DND-41 (cell line): ENCODE results near the gene KLHL6.

Experiments used
- ATAC-seq: fragments of 200-7000 bp; cut with Tn5 transposase; 3 replicates; pipeline ENCODE4 v1.9.1; 2021; ENCODE audit warnings: low read depth; ENCODE audit not compliant: insufficient read depth
- DNase-seq: peaks from one replicate; pipeline ENCODE4 v3.0.0-alpha.2; 2020
- H2AFZ ChIP-seq: 2 replicates; pipeline ENCODE4 v1.6.0; 2012; ENCODE audit warnings: low read depth, low read length
- H3K27ac ChIP-seq: 2 replicates; pipeline ENCODE4 v1.5.1; 2012; ENCODE audit warnings: low read length, inconsistent platforms
- H3K27me3 ChIP-seq: fragments of 200-600 bp; sonication (generic); 2 replicates; pipeline ENCODE4 v1.6.0; 2012; ENCODE audit warnings: low read length, mild to moderate bottlenecking, inconsistent platforms; ENCODE audit not compliant: insufficient read depth, poor library complexity
- H3K36me3 ChIP-seq: 2 replicates; pipeline ENCODE4 v1.5.1; 2012; ENCODE audit warnings: low read length, inconsistent platforms; ENCODE audit not compliant: insufficient read depth
- H3K4me1 ChIP-seq: 2 replicates; pipeline ENCODE4 v1.5.1; 2012; ENCODE audit warnings: mild to moderate bottlenecking, low read length; ENCODE audit not compliant: insufficient read depth
- H3K4me2 ChIP-seq: 2 replicates; pipeline ENCODE4 v1.6.0; 2012; ENCODE audit warnings: mild to moderate bottlenecking, moderate library complexity, low read length, inconsistent platforms; ENCODE audit not compliant: insufficient read depth
- H3K4me3 ChIP-seq, 2 experiments: fragments of 200-600 bp in 1 of 2; shearing (Covaris generic) in 1 of 2; 2 replicates each; pipeline ENCODE4 v1.5.1; 2012 to 2016; ENCODE audit warnings: inconsistent platforms in 2 of 2, low read length in 2 of 2, mild to moderate bottlenecking in 2 of 2, low read depth in 1 of 2, moderate library complexity in 1 of 2
- H3K79me2 ChIP-seq: 2 replicates; pipeline ENCODE4 v1.6.0; 2012; ENCODE audit warnings: low read length, inconsistent platforms; ENCODE audit not compliant: insufficient read depth
- H3K9ac ChIP-seq: 2 replicates; pipeline ENCODE4 v1.6.0; 2012; ENCODE audit warnings: low read depth, mild to moderate bottlenecking, inconsistent platforms, low read length, moderate library complexity
- H3K9me3 ChIP-seq: 2 replicates; pipeline ENCODE4 v1.5.1; 2012; ENCODE audit warnings: low read length, moderate library complexity, mild to moderate bottlenecking, inconsistent platforms; ENCODE audit not compliant: insufficient read depth, severe bottlenecking
- H4K20me1 ChIP-seq: 2 replicates; pipeline ENCODE4 v1.6.0; 2012; ENCODE audit warnings: low read length; ENCODE audit not compliant: insufficient read depth
- CTCF ChIP-seq: IDR thresholded peaks from 2 replicates; pipeline ENCODE4 v1.5.1; 2012; ENCODE audit warnings: borderline replicate concordance, low read length, moderate library complexity, mild to moderate bottlenecking; ENCODE audit not compliant: poor library complexity, severe bottlenecking; ENCODE audit errors: extremely low read depth
- EZH2 ChIP-seq: IDR thresholded peaks from 3 replicates; pipeline ENCODE4 v1.6.1; 2012; ENCODE audit warnings: borderline replicate concordance, low read depth, mild to moderate bottlenecking, moderate library complexity, low read length, inconsistent platforms; ENCODE audit not compliant: severe bottlenecking

KLHL6 gene

GRCh38 chr3:183454064-183454463 lies 101.4 kb downstream of the KLHL6 start:
- no peak for ATAC-seq
- H2AFZ ChIP-seq = no peak overlapping the region
- no peaks in the 10 kb centered on the region for H3K9me3 ChIP-seq
- H3K79me2 ChIP-seq = no peaks in the 10 kb centered on the region
- no peak for TF ChIP-seq EZH2
- TF ChIP-seq CTCF = no peak
- H3K9ac ChIP-seq = no peak overlapping the region
- H3K4me2 ChIP-seq = no peak overlapping the region
- no peak overlapping the region for H3K4me3 ChIP-seq
- H4K20me1 ChIP-seq = no peaks in the 10 kb centered on the region
- no peaks in the 10 kb centered on the region for H3K4me1 ChIP-seq
- no peak for DNase-seq
- H3K36me3 ChIP-seq = no peaks in the 10 kb centered on the region
- no peak overlapping the region for H3K27ac ChIP-seq
- H3K27me3 ChIP-seq = peaks cover 2% of the 10 kb centered on the region

DNA sequence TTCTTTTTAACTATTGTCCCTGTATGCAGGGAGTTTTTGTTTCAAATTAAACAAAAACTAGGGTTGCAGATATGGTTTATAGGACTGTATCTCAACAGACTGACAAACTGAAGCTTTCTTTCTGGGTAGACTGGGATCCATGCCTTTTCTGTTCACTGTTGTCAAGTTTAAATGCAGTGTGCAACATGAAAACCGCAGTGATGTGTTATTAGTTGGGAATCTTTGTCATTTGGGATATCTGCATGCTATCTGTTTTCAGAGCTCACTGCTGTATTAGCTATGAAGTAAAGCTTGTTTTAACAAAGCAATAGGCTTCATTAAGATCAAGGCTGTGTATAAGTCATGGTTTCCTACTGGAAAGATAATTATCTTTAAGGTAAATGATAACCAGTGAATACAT lies 105.7 kb downstream of the KLHL6 start:
- Histone ChIP-seq H2AFZ (no peak overlapping the region), H3K4me2 (no peak overlapping the region), H3K4me1 (peaks cover 14% of the 10 kb centered on the region; the same call in 1 of the 2 replicates), H4K20me1 (no peaks in the 10 kb centered on the region), H3K79me2 (no peaks in the 10 kb centered on the region), H3K36me3 (no peaks in the 10 kb centered on the region), H3K27me3 (peaks cover 20% of the 10 kb centered on the region), H3K27ac (no peak overlapping the region), H3K4me3 (no peak overlapping the region), H3K9ac (no peak overlapping the region), H3K9me3 (no peaks in the 10 kb centered on the region)
- ATAC-seq (no peak), DNase-seq (no peak)
- TF ChIP-seq CTCF = no peak
- no peak for TF ChIP-seq EZH2

GRCh38 chr3:183449391-183449790 lies 106.1 kb downstream of the KLHL6 start:
- no peak for TF ChIP-seq EZH2
- TF ChIP-seq CTCF = no peak
- H3K27me3 ChIP-seq = peaks cover 20% of the 10 kb centered on the region
- peaks cover 14% of the 10 kb centered on the region; the same call in 1 of the 2 replicates for H3K4me1 ChIP-seq
- H3K9me3 ChIP-seq = no peaks in the 10 kb centered on the region
- H3K36me3 ChIP-seq = no peaks in the 10 kb centered on the region
- DNase-seq = no peak
- H3K27ac ChIP-seq = no peak overlapping the region
- no peaks in the 10 kb centered on the region for H4K20me1 ChIP-seq
- no peak for ATAC-seq
- H3K4me3 ChIP-seq = no peak overlapping the region
- no peak overlapping the region for H3K4me2 ChIP-seq
- H2AFZ ChIP-seq = no peak overlapping the region
- no peak overlapping the region for H3K9ac ChIP-seq
- H3K79me2 ChIP-seq = no peaks in the 10 kb centered on the region
